Adrenal gland (tissue), 5 donors: ENCODE measurements around the gene TTC23L.

ENCODE experiments used
- POLR2A ChIP-seq, 2 donors: fragments of 450-650 bp; IDR thresholded peaks; one replicate each; pipeline ENCODE4 v1.6.1; 2017; ENCODE audit warnings: antibody characterized with exemption in 2 of 2, mild to moderate bottlenecking in 2 of 2, moderate library complexity in 1 of 2
- TF ChIP-seq, protein P1 (sequence below), 6 experiments: fragments of 450-650 bp in 4 of 6; fragments of 200-600 bp in 2 of 6; sonication (generic) in 1 of 6; IDR thresholded peaks; 1 replicate in 5 of 6; 2 replicates in 1 of 6; pipeline versions ENCODE4 v1.5.1 to v1.8.0; 2016 to 2021; ENCODE audit warnings: antibody characterized with exemption in 6 of 6, mild to moderate bottlenecking in 2 of 6, moderate library complexity in 1 of 6
- donor health status: DM: no; HTN: no; CAD: no.

DNA sequence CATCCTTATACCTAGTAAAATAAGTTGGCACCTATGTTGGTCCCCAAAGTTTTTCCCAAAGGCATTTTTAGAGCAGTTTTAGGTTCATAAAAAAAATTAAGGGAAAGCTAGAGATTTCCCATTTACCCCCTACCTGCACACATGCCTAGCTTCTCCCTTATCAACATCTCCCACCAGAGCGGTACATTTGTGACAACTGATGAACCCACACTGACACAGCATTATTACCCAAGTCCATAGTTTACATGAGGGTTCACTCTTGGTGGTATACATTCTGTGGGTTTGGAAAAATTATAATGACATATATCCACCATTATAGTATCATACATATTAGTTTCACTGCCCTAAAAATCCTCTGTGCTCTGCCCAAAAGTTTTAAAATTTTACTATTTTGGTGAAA lies 64.3 kb downstream of the TTC23L start:
- TF ChIP-seq, protein P1, sequence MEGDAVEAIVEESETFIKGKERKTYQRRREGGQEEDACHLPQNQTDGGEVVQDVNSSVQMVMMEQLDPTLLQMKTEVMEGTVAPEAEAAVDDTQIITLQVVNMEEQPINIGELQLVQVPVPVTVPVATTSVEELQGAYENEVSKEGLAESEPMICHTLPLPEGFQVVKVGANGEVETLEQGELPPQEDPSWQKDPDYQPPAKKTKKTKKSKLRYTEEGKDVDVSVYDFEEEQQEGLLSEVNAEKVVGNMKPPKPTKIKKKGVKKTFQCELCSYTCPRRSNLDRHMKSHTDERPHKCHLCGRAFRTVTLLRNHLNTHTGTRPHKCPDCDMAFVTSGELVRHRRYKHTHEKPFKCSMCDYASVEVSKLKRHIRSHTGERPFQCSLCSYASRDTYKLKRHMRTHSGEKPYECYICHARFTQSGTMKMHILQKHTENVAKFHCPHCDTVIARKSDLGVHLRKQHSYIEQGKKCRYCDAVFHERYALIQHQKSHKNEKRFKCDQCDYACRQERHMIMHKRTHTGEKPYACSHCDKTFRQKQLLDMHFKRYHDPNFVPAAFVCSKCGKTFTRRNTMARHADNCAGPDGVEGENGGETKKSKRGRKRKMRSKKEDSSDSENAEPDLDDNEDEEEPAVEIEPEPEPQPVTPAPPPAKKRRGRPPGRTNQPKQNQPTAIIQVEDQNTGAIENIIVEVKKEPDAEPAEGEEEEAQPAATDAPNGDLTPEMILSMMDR (IDR thresholded peaks at IDR 0.05), result no peak
- no peak for TF ChIP-seq POLR2A (IDR thresholded peaks at IDR 0.05)
